Thymus (tissue), 11 donors: ENCODE measurements around the gene EHMT2. TPM values are rescaled to one million over a fixed set of nuclear protein-coding genes. Genes with fewer than 3 reads are reported as not detected.
"Not testable (repeated sequence)": the region's sequence is repeated elsewhere in the genome, so short reads cannot be mapped to it uniquely, and the experiment has no call there.

Source experiments
- DNase-seq, 9 donors: peaks; one replicate each; pipeline ENCODE4 v3.0.0-alpha.2; 2013; ENCODE audit warnings: low spot score in 9 of 9, low read depth in 6 of 9, missing footprints in 1 of 9
- H3K27ac ChIP-seq, 2 donors: one replicate each; pipeline ENCODE4 v1.5.1; 2013; ENCODE audit warnings: control low read depth in 1 of 2, low read depth in 1 of 2, low read length in 1 of 2, mild to moderate bottlenecking in 1 of 2, moderate library complexity in 1 of 2
- H3K27me3 ChIP-seq, 2 donors: one replicate each; pipeline ENCODE4 v1.5.1; 2013; ENCODE audit warnings: low read length in 1 of 2; ENCODE audit not compliant: control insufficient read depth in 2 of 2, insufficient read depth in 1 of 2
- H3K36me3 ChIP-seq, 2 donors: one replicate each; pipeline ENCODE4 v1.5.1; 2013; ENCODE audit warnings: low read length in 1 of 2, mild to moderate bottlenecking in 1 of 2, moderate library complexity in 1 of 2; ENCODE audit not compliant: control insufficient read depth in 2 of 2, insufficient read depth in 2 of 2
- H3K4me1 ChIP-seq, 2 donors: one replicate each; pipeline ENCODE4 v1.5.1; 2013; ENCODE audit warnings: low read length in 2 of 2; ENCODE audit not compliant: control insufficient read depth in 2 of 2, insufficient read depth in 2 of 2
- H3K4me3 ChIP-seq, 2 donors: one replicate each; pipeline ENCODE4 v1.5.1; 2013; ENCODE audit warnings: low read length in 2 of 2, control low read depth in 1 of 2, mild to moderate bottlenecking in 1 of 2
- H3K9me3 ChIP-seq, 2 donors: one replicate each; pipeline ENCODE4 v1.5.1; 2013; ENCODE audit warnings: low read length in 1 of 2, mild to moderate bottlenecking in 1 of 2; ENCODE audit not compliant: control insufficient read depth in 2 of 2, insufficient read depth in 1 of 2
- WGBS: extraction: QIAGEN DNeasy Blood & Tissue Kit; methylation state at CpG from one replicate; pipeline ENCODE4 v1.1.7; 2013; 5-methylcytosine and 5-hydroxymethylcytosine counted together
- polyA plus RNA-seq: library from polyadenylated mRNA; stranded (reverse); fragments of 200-250 nt; gene quantifications from one replicate; pipeline ENCODE4 v1.2.3, GENCODE V29; 2013
- total RNA-seq: library from RNA; stranded (reverse); fragments of 120-200 nt; gene quantifications from one replicate; pipeline ENCODE4 v1.2.4, GENCODE V29; 2013
- donor health status: healthy.

EHMT2 gene
- total and polyA plus RNA-seq, 2 donors: 35.0 to 60.1 TPM

GRCh38 chr6:31935823-31936222 lies 38.3 kb upstream of the EHMT2 start:
- no peak overlapping the region for H3K4me3 ChIP-seq
- WGBS: 93% methylated on average over 9 of the region's 9 CpGs
- H3K4me1 ChIP-seq: peaks cover 0 to 2% of the 10 kb centered on the region in 2 donors
- H3K27me3 ChIP-seq: no peaks in the 10 kb centered on the region
- H3K36me3 ChIP-seq: no peaks in the 10 kb centered on the region
- no peak for DNase-seq
- H3K27ac ChIP-seq: no peak overlapping the region
- no peaks in the 10 kb centered on the region for H3K9me3 ChIP-seq

GRCh38 chr6:31935021-31935420 lies 37.5 kb upstream of the EHMT2 start:
- 90% methylated on average over 3 of the region's 3 CpGs for WGBS

DNA sequence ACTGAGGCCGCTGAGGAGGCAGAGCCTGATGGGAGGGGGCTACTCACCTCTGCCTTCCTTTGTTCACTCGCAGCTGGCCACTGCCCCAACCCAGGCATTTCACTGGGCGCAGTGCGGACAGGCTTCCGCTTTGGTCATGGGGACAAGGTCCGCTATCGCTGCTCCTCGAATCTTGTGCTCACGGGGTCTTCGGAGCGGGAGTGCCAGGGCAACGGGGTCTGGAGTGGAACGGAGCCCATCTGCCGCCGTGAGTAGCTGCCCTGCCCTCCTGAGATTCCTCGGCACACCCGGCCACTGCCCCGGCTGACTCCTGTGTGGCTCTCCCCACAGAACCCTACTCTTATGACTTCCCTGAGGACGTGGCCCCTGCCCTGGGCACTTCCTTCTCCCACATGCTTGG lies 36.0 kb upstream of the EHMT2 start:
- H3K4me1 ChIP-seq: no peaks in the 10 kb centered on the region
- 94% methylated on average over 19 of the region's 19 CpGs for WGBS
- DNase-seq: no peak

More at GRCh38 chr6:31935021-31935420, 37.5 kb upstream of the EHMT2 start:
- Histone ChIP-seq H3K36me3 (no peaks in the 10 kb centered on the region), H3K27me3 (no peaks in the 10 kb centered on the region), H3K4me3 (no peak overlapping the region), H3K9me3 (no peaks in the 10 kb centered on the region), H3K4me1 (no peaks in the 10 kb centered on the region), H3K27ac (no peak overlapping the region)
- DNase-seq: no peak

GRCh38 chr6:31932137-31932536 lies 34.6 kb upstream of the EHMT2 start:
- WGBS: over 99% methylated on average over 25 of the region's 32 CpGs
- H3K27ac ChIP-seq, H3K4me1 ChIP-seq, DNase-seq, H3K27me3 ChIP-seq, H3K4me3 ChIP-seq, H3K9me3 ChIP-seq, H3K36me3 ChIP-seq: not testable (repeated sequence)

More for the DNA sequence above, 36.0 kb upstream of the EHMT2 start:
- Histone ChIP-seq H3K36me3 (no peaks in the 10 kb centered on the region), H3K27me3 (no peaks in the 10 kb centered on the region), H3K27ac (no peak overlapping the region), H3K9me3 (no peaks in the 10 kb centered on the region), H3K4me3 (no peak overlapping the region)

DNA sequence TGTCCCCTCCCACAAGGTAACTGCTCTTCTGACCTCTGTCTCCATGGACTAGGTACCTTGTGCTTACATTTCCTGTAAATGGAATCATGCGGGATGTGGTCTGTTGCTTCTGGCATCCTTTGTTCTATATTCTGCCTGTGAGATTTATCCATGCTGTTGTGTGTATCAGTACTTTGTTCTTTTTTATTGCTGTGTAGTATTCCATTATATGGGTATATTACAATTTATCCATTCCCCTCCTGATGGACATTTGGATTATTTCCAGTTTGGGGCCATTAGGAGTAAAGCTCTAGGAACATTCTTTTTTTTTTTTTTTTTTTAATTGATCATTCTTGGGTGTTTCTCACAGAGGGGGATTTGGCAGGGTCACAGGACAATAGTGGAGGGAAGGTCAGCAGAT lies 33.5 kb upstream of the EHMT2 start:
- Histone ChIP-seq H3K9me3 (no peaks in the 10 kb centered on the region), H3K4me3 (no peak overlapping the region), H3K27me3 (peaks cover 2 to 7% of the 10 kb centered on the region in 2 donors), H3K36me3 (no peaks in the 10 kb centered on the region), H3K4me1 (no peaks in the 10 kb centered on the region), H3K27ac (no peak overlapping the region)
- no peak for DNase-seq
- 90% methylated on average over 1 of the region's 1 CpG for WGBS

GRCh38 chr6:31928672-31928939 lies 31.1 kb upstream of the EHMT2 start:
- no peak overlapping the region for H3K4me3 ChIP-seq
- 92% methylated on average over 9 of the region's 9 CpGs for WGBS
- H3K27ac ChIP-seq: no peak overlapping the region
- no peaks in the 10 kb centered on the region for H3K4me1 ChIP-seq
- H3K36me3 ChIP-seq: no peaks in the 10 kb centered on the region
- peaks cover 2 to 7% of the 10 kb centered on the region in 2 donors for H3K27me3 ChIP-seq
- no peak for DNase-seq
- no peaks in the 10 kb centered on the region for H3K9me3 ChIP-seq

DNA sequence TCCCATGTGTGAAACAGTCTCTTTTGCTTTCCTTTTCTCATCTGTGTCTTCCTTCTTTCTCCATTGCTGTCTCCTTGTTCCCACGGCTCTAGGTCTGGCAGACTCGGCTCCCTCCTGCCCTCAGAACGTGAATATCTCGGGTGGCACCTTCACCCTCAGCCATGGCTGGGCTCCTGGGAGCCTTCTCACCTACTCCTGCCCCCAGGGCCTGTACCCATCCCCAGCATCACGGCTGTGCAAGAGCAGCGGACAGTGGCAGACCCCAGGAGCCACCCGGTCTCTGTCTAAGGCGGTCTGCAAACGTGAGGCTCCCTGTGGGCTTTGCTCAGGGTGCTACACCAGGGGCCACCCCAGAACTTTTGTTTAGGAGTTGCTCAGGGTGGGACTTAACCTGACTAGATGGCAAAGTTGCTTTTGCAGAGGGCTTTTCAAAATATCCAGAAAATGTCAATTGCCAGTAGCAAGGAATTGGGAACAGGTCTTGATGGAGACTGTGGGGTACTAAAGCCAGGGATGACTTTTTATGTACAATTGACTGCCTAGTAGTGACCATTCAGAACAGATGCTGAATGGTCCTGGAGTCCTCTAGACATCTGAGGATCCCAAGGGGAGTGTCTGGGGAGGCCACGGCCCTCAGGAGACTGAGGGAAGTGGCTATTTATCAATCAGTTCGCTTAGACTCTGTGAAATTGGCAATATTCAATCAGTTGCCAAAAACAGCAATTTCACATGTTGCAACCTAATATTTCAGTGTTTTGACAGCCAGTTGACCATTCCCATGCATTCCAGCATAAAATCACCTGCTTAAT lies 30.6 kb upstream of the EHMT2 start:
- Histone ChIP-seq H3K27me3 (peaks cover 2 to 7% of the 10 kb centered on the region in 2 donors), H3K4me1 (no peaks in the 10 kb centered on the region), H3K9me3 (no peaks in the 10 kb centered on the region), H3K4me3 (no peak overlapping the region), H3K36me3 (no peaks in the 10 kb centered on the region), H3K27ac (no peak overlapping the region)
- no peak for DNase-seq
- WGBS: 94% methylated on average over 11 of the region's 11 CpGs

- Histone ChIP-seq H3K27ac (no peak within 1 kb of the TSS), H3K4me3 (no peak within 1 kb of the TSS), H3K4me1 (no peaks in the 10 kb centered on the region), H3K27me3 (peaks cover 2 to 7% of the 10 kb centered on the region in 2 donors), H3K9me3 (no peaks in the 10 kb centered on the region), H3K36me3 (no peaks in the 10 kb centered on the region)
- WGBS: 85% methylated on average over 11 of the region's 11 CpGs
- DNase-seq: no peak
These were observed 29.9 kb upstream of the EHMT2 start, which contains the start of gene C2 for GRCh38 chr6:31927242-31927862. Gene C2 (plus strand): TSS chr6:31927717. CDS start chr6:31927753, 36 bp downstream.

DNA sequence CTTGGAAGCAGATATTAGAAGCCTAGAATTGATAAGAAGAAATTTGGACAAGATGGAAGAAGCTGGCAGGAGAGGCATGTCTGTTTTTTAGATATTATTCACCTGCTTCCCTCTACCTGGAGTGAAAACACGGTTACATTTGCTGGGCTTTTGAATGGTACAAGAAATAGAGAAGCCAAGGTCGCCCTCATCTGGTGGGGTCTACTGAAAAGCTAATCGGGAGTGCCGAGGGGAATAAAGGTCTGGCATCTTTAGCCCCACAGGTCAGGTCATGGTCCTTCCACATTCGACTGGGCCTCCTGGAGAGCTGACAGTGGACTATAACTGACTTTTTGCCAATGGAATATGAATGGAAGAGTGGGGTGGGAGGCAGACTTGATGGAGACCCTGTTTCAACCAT lies 25.4 kb upstream of the EHMT2 start:
- no peaks in the 10 kb centered on the region for H3K4me1 ChIP-seq
- no peaks in the 10 kb centered on the region for H3K9me3 ChIP-seq
- no peak overlapping the region for H3K27ac ChIP-seq
- peak in 3 of 9 donors; percentile 18 to 45 (median 24) for DNase-seq
- WGBS: 25% methylated on average over 5 of the region's 5 CpGs
- peaks cover 2 to 5% of the 10 kb centered on the region in 2 donors for H3K27me3 ChIP-seq
- no peak overlapping the region for H3K4me3 ChIP-seq
- H3K36me3 ChIP-seq: no peaks in the 10 kb centered on the region
